GM18502 (cell line): ENCODE results near the gene OXER1.

Source experiments
- ATAC-seq: cut with Tn5 transposase; IDR thresholded peaks from one replicate; pipeline ENCODE4 v1.9.1; 2021; ENCODE audit warnings: mild to moderate bottlenecking; ENCODE audit not compliant: unreplicated experiment, poor library complexity

The OXER1 gene

GRCh38 chr2:42714686-42715085 is 49.2 kb downstream of the OXER1 start:
- no peak for ATAC-seq

- ATAC-seq, result no peak
These were observed 50.0 kb downstream of the OXER1 start for GRCh38 chr2:42713920-42714319.

GRCh38 chr2:42712934-42713333 is 51.0 kb downstream of the OXER1 start:
- no peak for ATAC-seq
